ENCODE data around the gene BIN2.

DNA sequence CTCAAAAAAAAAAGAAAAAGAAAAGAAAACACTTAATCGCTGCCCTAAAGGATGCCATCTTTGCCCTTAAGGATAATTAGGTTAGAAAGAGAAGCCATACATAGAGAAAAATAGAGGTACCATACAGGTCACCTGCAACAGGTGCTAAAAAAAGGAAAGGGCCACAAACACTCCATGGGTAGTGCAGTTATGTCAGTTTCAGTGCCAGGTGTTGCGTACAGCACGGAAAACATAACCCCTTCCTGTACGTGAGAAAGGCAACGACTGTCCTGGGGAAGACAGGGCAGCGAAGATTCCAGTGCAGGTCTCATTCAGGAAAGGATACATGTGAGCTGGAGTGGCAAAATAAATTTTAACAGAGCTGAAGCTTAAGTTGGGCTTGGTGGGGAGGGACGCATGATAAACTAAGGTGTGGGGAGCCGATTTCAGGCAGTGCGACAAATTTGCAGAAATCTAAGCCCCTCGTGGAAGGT lies 85.9 kb downstream of the BIN2 start:
- TF ChIP-seq POLR2A (conservative IDR thresholded peaks at IDR 0.05) (no peak), RNF2 (IDR thresholded peaks at IDR 0.05) (no peak), MCM7 (IDR thresholded peaks at IDR 0.05) (no peak), POLR2B (IDR thresholded peaks at IDR 0.05; ENCODE audit: low read depth, partially characterized antibody) (no peak), TEAD4 (IDR thresholded peaks at IDR 0.05; ENCODE audit: low read length) (no peak), TEAD4 (CRISPR knock-in tag; IDR thresholded peaks at IDR 0.05; ENCODE audit: borderline replicate concordance) (no peak), PRMT5 (CRISPR knock-in tag; IDR thresholded peaks at IDR 0.05) (no peak), FOSL1 (tag; conservative IDR thresholded peaks at IDR 0.05) (no peak), ZBTB9 (CRISPR knock-in tag; IDR thresholded peaks at IDR 0.05) (no peak), MED1 (CRISPR knock-in tag; IDR thresholded peaks at IDR 0.05; ENCODE audit: borderline replicate concordance) (no peak), ZNF232 (CRISPR knock-in tag; IDR thresholded peaks at IDR 0.05) (no peak)
- TF ChIP-seq, protein P1, sequence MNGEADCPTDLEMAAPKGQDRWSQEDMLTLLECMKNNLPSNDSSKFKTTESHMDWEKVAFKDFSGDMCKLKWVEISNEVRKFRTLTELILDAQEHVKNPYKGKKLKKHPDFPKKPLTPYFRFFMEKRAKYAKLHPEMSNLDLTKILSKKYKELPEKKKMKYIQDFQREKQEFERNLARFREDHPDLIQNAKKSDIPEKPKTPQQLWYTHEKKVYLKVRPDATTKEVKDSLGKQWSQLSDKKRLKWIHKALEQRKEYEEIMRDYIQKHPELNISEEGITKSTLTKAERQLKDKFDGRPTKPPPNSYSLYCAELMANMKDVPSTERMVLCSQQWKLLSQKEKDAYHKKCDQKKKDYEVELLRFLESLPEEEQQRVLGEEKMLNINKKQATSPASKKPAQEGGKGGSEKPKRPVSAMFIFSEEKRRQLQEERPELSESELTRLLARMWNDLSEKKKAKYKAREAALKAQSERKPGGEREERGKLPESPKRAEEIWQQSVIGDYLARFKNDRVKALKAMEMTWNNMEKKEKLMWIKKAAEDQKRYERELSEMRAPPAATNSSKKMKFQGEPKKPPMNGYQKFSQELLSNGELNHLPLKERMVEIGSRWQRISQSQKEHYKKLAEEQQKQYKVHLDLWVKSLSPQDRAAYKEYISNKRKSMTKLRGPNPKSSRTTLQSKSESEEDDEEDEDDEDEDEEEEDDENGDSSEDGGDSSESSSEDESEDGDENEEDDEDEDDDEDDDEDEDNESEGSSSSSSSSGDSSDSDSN (IDR thresholded peaks at IDR 0.05; ENCODE audit: borderline replicate concordance in 1 of 2, low read depth in 2 of 2, low read length in 2 of 2): no peak
- TF ChIP-seq, protein P2, sequence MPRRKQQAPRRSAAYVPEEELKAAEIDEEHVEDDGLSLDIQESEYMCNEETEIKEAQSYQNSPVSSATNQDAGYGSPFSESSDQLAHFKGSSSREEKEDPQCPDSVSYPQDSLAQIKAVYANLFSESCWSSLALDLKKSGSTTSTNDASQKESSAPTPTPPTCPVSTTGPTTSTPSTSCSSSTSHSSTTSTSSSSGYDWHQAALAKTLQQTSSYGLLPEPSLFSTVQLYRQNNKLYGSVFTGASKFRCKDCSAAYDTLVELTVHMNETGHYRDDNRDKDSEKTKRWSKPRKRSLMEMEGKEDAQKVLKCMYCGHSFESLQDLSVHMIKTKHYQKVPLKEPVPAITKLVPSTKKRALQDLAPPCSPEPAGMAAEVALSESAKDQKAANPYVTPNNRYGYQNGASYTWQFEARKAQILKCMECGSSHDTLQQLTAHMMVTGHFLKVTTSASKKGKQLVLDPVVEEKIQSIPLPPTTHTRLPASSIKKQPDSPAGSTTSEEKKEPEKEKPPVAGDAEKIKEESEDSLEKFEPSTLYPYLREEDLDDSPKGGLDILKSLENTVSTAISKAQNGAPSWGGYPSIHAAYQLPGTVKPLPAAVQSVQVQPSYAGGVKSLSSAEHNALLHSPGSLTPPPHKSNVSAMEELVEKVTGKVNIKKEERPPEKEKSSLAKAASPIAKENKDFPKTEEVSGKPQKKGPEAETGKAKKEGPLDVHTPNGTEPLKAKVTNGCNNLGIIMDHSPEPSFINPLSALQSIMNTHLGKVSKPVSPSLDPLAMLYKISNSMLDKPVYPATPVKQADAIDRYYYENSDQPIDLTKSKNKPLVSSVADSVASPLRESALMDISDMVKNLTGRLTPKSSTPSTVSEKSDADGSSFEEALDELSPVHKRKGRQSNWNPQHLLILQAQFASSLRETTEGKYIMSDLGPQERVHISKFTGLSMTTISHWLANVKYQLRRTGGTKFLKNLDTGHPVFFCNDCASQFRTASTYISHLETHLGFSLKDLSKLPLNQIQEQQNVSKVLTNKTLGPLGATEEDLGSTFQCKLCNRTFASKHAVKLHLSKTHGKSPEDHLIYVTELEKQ (CRISPR knock-in tag; IDR thresholded peaks at IDR 0.05): no peak
- TF ChIP-seq, protein P3, sequence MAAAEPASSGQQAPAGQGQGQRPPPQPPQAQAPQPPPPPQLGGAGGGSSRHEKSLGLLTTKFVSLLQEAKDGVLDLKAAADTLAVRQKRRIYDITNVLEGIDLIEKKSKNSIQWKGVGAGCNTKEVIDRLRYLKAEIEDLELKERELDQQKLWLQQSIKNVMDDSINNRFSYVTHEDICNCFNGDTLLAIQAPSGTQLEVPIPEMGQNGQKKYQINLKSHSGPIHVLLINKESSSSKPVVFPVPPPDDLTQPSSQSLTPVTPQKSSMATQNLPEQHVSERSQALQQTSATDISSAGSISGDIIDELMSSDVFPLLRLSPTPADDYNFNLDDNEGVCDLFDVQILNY (CRISPR knock-in tag; IDR thresholded peaks at IDR 0.05): no peak

All from K562 (cell line).